Measurements from ENCODE around the gene STK25.

DNA sequence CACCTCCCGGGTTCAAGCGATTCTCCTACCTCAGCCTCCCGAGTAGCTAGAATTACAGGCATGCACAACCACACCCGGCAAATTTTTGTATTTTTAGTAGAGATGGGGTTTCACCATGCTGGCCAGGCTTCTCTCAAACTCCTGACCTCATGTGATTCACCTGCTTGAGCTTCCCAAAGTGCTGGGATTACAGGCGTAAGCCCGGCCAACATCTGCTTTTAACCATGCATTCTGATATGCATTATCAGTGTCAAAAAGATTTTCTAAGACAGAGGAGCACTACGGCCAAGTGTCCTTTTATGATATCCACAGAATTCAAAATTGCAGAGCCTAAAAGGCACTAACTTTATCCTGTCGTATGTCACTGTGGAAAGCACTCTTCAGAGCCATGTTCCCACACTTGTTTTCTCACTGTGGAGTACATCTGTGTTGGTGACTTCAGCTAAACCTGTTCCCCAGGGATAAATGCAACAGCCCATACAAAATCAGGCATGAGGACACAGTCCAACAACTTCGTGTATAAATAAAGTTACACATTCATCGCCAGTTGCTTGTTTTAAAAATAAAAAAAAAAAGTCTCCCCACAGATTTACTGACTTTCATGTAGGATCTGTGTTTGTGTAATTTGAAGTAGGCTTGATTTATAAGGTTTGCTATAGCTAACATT is 56.4 kb downstream of the STK25 start:
- TF ChIP-seq, protein P1, sequence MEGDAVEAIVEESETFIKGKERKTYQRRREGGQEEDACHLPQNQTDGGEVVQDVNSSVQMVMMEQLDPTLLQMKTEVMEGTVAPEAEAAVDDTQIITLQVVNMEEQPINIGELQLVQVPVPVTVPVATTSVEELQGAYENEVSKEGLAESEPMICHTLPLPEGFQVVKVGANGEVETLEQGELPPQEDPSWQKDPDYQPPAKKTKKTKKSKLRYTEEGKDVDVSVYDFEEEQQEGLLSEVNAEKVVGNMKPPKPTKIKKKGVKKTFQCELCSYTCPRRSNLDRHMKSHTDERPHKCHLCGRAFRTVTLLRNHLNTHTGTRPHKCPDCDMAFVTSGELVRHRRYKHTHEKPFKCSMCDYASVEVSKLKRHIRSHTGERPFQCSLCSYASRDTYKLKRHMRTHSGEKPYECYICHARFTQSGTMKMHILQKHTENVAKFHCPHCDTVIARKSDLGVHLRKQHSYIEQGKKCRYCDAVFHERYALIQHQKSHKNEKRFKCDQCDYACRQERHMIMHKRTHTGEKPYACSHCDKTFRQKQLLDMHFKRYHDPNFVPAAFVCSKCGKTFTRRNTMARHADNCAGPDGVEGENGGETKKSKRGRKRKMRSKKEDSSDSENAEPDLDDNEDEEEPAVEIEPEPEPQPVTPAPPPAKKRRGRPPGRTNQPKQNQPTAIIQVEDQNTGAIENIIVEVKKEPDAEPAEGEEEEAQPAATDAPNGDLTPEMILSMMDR (IDR thresholded peaks at IDR 0.05; ENCODE audit: insufficient read depth, low read depth, low read length) = no peak
- no peak for TF ChIP-seq EZH2 (IDR thresholded peaks at IDR 0.05; ENCODE audit: insufficient read depth, low read length)
